SU-DHL-6 (cell line): ENCODE results near the gene HSPA12A.

Source experiments
- H2AFZ ChIP-seq: fragments of 200-600 bp; sonication (generic); 2 replicates; pipeline ENCODE4 v1.6.1; 2014; ENCODE audit warnings: low read depth, mild to moderate bottlenecking, moderate library complexity, mixed read lengths, antibody characterized with exemption, low read length; ENCODE audit not compliant: severe bottlenecking
- H3F3A ChIP-seq: fragments of 200-600 bp; shearing (Covaris generic); 2 replicates; pipeline ENCODE4 v1.6.0; 2016; ENCODE audit warnings: antibody characterized with exemption, mild to moderate bottlenecking; ENCODE audit not compliant: insufficient read depth
- H3K27ac ChIP-seq: fragments of 200-600 bp; sonication (generic); 2 replicates; pipeline ENCODE4 v1.5.1; 2016; ENCODE audit warnings: low read depth, mild to moderate bottlenecking, low read length, moderate library complexity, mixed read lengths
- H3K27me3 ChIP-seq: fragments of 200-600 bp; sonication (generic), shearing (Covaris generic); 2 replicates; pipeline ENCODE4 v1.6.0; 2014; ENCODE audit warnings: mild to moderate bottlenecking, low read length
- H3K36me3 ChIP-seq: fragments of 200-600 bp; sonication (generic); 2 replicates; pipeline ENCODE4 v1.6.1; 2014; ENCODE audit warnings: mild to moderate bottlenecking, low read length, mixed read lengths
- H3K4me2 ChIP-seq: fragments of 300-600, 200-600 bp; shearing (Covaris generic), sonication (generic); 2 replicates; pipeline ENCODE4 v1.6.0; 2014; ENCODE audit warnings: low read length, low read depth, mild to moderate bottlenecking; ENCODE audit not compliant: poor library complexity, severe bottlenecking
- H3K4me3 ChIP-seq: fragments of 200-600 bp; sonication (generic); 2 replicates; pipeline ENCODE4 v1.5.1; 2014; ENCODE audit warnings: antibody characterized with exemption, low read length, mild to moderate bottlenecking, mixed read lengths; ENCODE audit not compliant: insufficient read depth, poor library complexity, severe bottlenecking
- H3K79me2 ChIP-seq: fragments of 200-600 bp; sonication (generic); 2 replicates; pipeline ENCODE4 v1.6.1; 2014; ENCODE audit warnings: mild to moderate bottlenecking, low read length, moderate library complexity; ENCODE audit not compliant: insufficient read depth
- H3K9ac ChIP-seq: fragments of 200-600 bp; sonication (generic); 2 replicates; pipeline ENCODE4 v1.7.0; 2014; ENCODE audit warnings: mild to moderate bottlenecking, low read length
- H3K9me2 ChIP-seq: fragments of 200-600 bp; sonication (generic); replicated peaks from 2 replicates; pipeline ENCODE4 v1.6.1; 2014; ENCODE audit warnings: low read length; ENCODE audit not compliant: insufficient read depth
- H3K9me3 ChIP-seq: fragments of 200-600 bp; sonication (generic); 2 replicates; pipeline ENCODE4 v1.6.1; 2014; ENCODE audit warnings: low read length, mixed read lengths; ENCODE audit not compliant: insufficient read depth
- H4K20me1 ChIP-seq: fragments of 200-600 bp; sonication (generic); 2 replicates; pipeline ENCODE4 v1.6.1; 2014; ENCODE audit warnings: low read depth, mild to moderate bottlenecking, antibody characterized with exemption, low read length, moderate library complexity, mixed read lengths
- CTCF ChIP-seq: fragments of 200-600 bp; sonication (generic); IDR thresholded peaks from one replicate; pipeline ENCODE4 v1.5.1; 2017; ENCODE audit warnings: antibody characterized with exemption, mild to moderate bottlenecking, low read length, moderate library complexity; ENCODE audit not compliant: insufficient read depth, poor library complexity, severe bottlenecking
- EZH2phosphoT487 ChIP-seq: fragments of 200-600 bp; sonication (generic), shearing (Covaris generic); conservative IDR thresholded peaks from 2 replicates; pipeline ENCODE4 v1.6.1; 2018; ENCODE audit warnings: mild to moderate bottlenecking, antibody characterized with exemption, low read length, moderate library complexity, mixed read lengths

HSPA12A gene

GRCh38 chr10:116784035-116784434 is 41.7 kb upstream of the HSPA12A start:
- H3K4me2 ChIP-seq: no peak overlapping the region
- no peaks in the 10 kb centered on the region for H3K27me3 ChIP-seq
- H2AFZ ChIP-seq: no peak overlapping the region
- H4K20me1 ChIP-seq: no peaks in the 10 kb centered on the region
- H3K79me2 ChIP-seq: no peaks in the 10 kb centered on the region
- H3K27ac ChIP-seq: no peak overlapping the region
- no peaks in the 10 kb centered on the region for H3K9me2 ChIP-seq
- no peak for TF ChIP-seq CTCF
- TF ChIP-seq EZH2phosphoT487: no peak
- H3K9ac ChIP-seq: no peak overlapping the region
- H3K4me3 ChIP-seq: no peak overlapping the region
- H3K9me3 ChIP-seq: no peaks in the 10 kb centered on the region
- H3K36me3 ChIP-seq: no peaks in the 10 kb centered on the region
- no peaks in the 10 kb centered on the region for H3F3A ChIP-seq

GRCh38 chr10:116783011-116783655 is 40.8 kb upstream of the HSPA12A start:
- Histone ChIP-seq H3K4me2 (no peak overlapping the region), H3K27me3 (no peaks in the 10 kb centered on the region), H3K4me3 (no peak overlapping the region), H4K20me1 (no peaks in the 10 kb centered on the region), H2AFZ (no peak overlapping the region), H3F3A (no peaks in the 10 kb centered on the region), H3K36me3 (no peaks in the 10 kb centered on the region), H3K9ac (no peak overlapping the region), H3K9me2 (no peaks in the 10 kb centered on the region), H3K9me3 (no peaks in the 10 kb centered on the region), H3K79me2 (no peaks in the 10 kb centered on the region), H3K27ac (no peak overlapping the region)
- TF ChIP-seq CTCF (no peak), EZH2phosphoT487 (no peak)

- Histone ChIP-seq H3K9ac (no peak overlapping the region), H4K20me1 (no peaks in the 10 kb centered on the region), H3K36me3 (no peaks in the 10 kb centered on the region), H3K79me2 (no peaks in the 10 kb centered on the region), H3K9me2 (no peaks in the 10 kb centered on the region), H3K9me3 (no peaks in the 10 kb centered on the region), H3F3A (no peaks in the 10 kb centered on the region), H3K4me3 (no peak overlapping the region), H3K27me3 (no peaks in the 10 kb centered on the region), H3K4me2 (no peak overlapping the region), H3K27ac (no peak overlapping the region), H2AFZ (no peak overlapping the region)
- TF ChIP-seq CTCF (no peak), EZH2phosphoT487 (no peak)
Measured at GRCh38 chr10:116781370-116781884, 39.1 kb upstream of the HSPA12A start.
